ENCODE data around the gene ATP10A.

ATP10A gene

GRCh38 chr15:25863111-25863967, at the start of gene ATP10A:
ATP10A (minus strand) TSS chr15:25863327; CDS start chr15:25863096, 231 bp downstream.
- DNase-seq, result peak; percentile 63

- DNase-seq, result no peak
These were observed 48.9 kb upstream of the ATP10A start for GRCh38 chr15:25912035-25912434.

GRCh38 chr15:25910832-25911231, 47.7 kb upstream of the ATP10A start:
- no peak for DNase-seq

- no peak for DNase-seq
These were observed 46.7 kb upstream of the ATP10A start for GRCh38 chr15:25909806-25910205.

- no peak for DNase-seq
These were observed 46.2 kb upstream of the ATP10A start for GRCh38 chr15:25909325-25909724.

- no peak for DNase-seq
These were observed 42.0 kb upstream of the ATP10A start for GRCh38 chr15:25905140-25905539.

GRCh38 chr15:25903024-25903581, 40.0 kb upstream of the ATP10A start:
- DNase-seq, result no peak

- DNase-seq, result no peak
These were observed 38.9 kb upstream of the ATP10A start for GRCh38 chr15:25901811-25902605.

GRCh38 chr15:25900901-25901300, 37.8 kb upstream of the ATP10A start:
- DNase-seq, result no peak

- no peak for DNase-seq
These were observed 37.3 kb upstream of the ATP10A start for GRCh38 chr15:25900431-25900830.

- no peak for DNase-seq
These were observed 36.7 kb upstream of the ATP10A start for GRCh38 chr15:25899870-25900269.

GRCh38 chr15:25897658-25898057, 34.5 kb upstream of the ATP10A start:
- DNase-seq, result no peak

- no peak for DNase-seq
These were observed 31.3 kb upstream of the ATP10A start for GRCh38 chr15:25894371-25894902.

GRCh38 chr15:25893596-25893995, 30.5 kb upstream of the ATP10A start:
- DNase-seq, result no peak

- no peak for DNase-seq
These were observed 29.0 kb upstream of the ATP10A start for GRCh38 chr15:25892126-25892525.

- DNase-seq, result no peak
These were observed 28.0 kb upstream of the ATP10A start for GRCh38 chr15:25891081-25891480.

- DNase-seq, result no peak
These were observed 27.4 kb upstream of the ATP10A start for GRCh38 chr15:25890529-25890928.

- no peak for DNase-seq
These were observed 24.7 kb upstream of the ATP10A start for GRCh38 chr15:25887870-25888269.

- DNase-seq, result no peak
These were observed 23.5 kb upstream of the ATP10A start for GRCh38 chr15:25886498-25887140.

GRCh38 chr15:25884370-25884769, 21.2 kb upstream of the ATP10A start:
- DNase-seq, result no peak

- no peak for DNase-seq
These were observed 20.5 kb upstream of the ATP10A start for GRCh38 chr15:25883463-25884259.

- DNase-seq, result no peak
These were observed 19.3 kb upstream of the ATP10A start for GRCh38 chr15:25882466-25882865.

Data from CD4-positive, alpha-beta T cell treated with Interleukin-17A for 4 hours (primary cell).